Measurements from ENCODE around the gene P2RX3. TPM values are rescaled to one million over a fixed set of nuclear protein-coding genes. Genes with fewer than 3 reads are reported as not detected.

The P2RX3 gene
- total and polyA plus RNA-seq, 2 of the 8 experiments (the other 6 are each of a cell fraction or from before 2014, with no cell fraction given): 0.45 to 0.47 TPM

GRCh38 chr11:57380975-57381374, 42.8 kb downstream of the P2RX3 start, which contains the start of gene PRG3:
PRG3 (minus strand) TSS chr11:57381150; CDS start chr11:57380708, 442 bp downstream.
- H2AFZ ChIP-seq (ENCODE audit: low read length): no peak within 1 kb of the TSS
- no peaks in the 10 kb centered on the region for H4K20me1 ChIP-seq (replicated peaks in 1 of 2; ENCODE audit: control insufficient read depth in 1 of 2, insufficient read depth in 2 of 2, low read length in 2 of 2)
- no peak for FAIRE-seq
- H3K79me2 ChIP-seq (ENCODE audit: control insufficient read depth in 1 of 2, insufficient read depth in 2 of 2, low read length in 2 of 2): no peaks in the 10 kb centered on the region
- H3K56ac ChIP-seq (replicated peaks; ENCODE audit: insufficient read length, low read depth, low read length): no peak within 1 kb of the TSS
- no peak within 1 kb of the TSS for H4K8ac ChIP-seq (ENCODE audit: extremely low read depth, insufficient read depth, low read length)
- H2BK5ac ChIP-seq (ENCODE audit: low read depth, low read length): no peak within 1 kb of the TSS
- no peak within 1 kb of the TSS for H2AK5ac ChIP-seq (ENCODE audit: low read depth, low read length)
- H2BK20ac ChIP-seq (ENCODE audit: low read length): no peak within 1 kb of the TSS
- 78% methylated on average over 2 of the region's 2 CpGs; no CpG with 5 or more reads in 1 of the 2 experiments for WGBS, 2 experiments (ENCODE audit: extremely low coverage in 1 of 2, insufficient coverage in 1 of 2, insufficient read length in 1 of 2, insufficient replicate concordance in 2 of 2, low coverage in 1 of 2, low lambda C conversion rate in 2 of 2, missing lambda C conversion rate in 1 of 2)
- no peak within 1 kb of the TSS for H4K5ac ChIP-seq (ENCODE audit: insufficient read length, low read depth, low read length)
- H3K27ac ChIP-seq (ENCODE audit: low read depth, low read length): no peak within 1 kb of the TSS
- no peaks in the 10 kb centered on the region for H3K79me1 ChIP-seq (ENCODE audit: low read depth, low read length)
- ChIA-PET POLR2A (ENCODE audit: partially characterized antibody) (interaction anchor here (1.2 to 2.0 kb wide), 2 partner anchors 15 to 78 kb away, joined by 3 to 5 read pairs; no protein-coding TSS in a partner anchor), CTCF (ENCODE audit: partially characterized antibody) (interaction anchor here (0.7 to 1.7 kb wide), 5 partner anchors 10 to 121 kb away, joined by 3 to 5 read pairs (median 4); no protein-coding TSS in a partner anchor)
- no peak within 1 kb of the TSS for H3K18ac ChIP-seq (ENCODE audit: extremely low read depth, low read length)
- no peak for DNase-seq (ENCODE audit: low read depth in 1 of 2, low spot score in 2 of 2)
- H3K9me3 ChIP-seq (ENCODE audit: insufficient read depth in 2 of 2, low read depth in 1 of 2, low read length in 1 of 2): no peaks in the 10 kb centered on the region
- TF ChIP-seq, protein P1, sequence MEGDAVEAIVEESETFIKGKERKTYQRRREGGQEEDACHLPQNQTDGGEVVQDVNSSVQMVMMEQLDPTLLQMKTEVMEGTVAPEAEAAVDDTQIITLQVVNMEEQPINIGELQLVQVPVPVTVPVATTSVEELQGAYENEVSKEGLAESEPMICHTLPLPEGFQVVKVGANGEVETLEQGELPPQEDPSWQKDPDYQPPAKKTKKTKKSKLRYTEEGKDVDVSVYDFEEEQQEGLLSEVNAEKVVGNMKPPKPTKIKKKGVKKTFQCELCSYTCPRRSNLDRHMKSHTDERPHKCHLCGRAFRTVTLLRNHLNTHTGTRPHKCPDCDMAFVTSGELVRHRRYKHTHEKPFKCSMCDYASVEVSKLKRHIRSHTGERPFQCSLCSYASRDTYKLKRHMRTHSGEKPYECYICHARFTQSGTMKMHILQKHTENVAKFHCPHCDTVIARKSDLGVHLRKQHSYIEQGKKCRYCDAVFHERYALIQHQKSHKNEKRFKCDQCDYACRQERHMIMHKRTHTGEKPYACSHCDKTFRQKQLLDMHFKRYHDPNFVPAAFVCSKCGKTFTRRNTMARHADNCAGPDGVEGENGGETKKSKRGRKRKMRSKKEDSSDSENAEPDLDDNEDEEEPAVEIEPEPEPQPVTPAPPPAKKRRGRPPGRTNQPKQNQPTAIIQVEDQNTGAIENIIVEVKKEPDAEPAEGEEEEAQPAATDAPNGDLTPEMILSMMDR (IDR thresholded peaks at IDR 0.05; ENCODE audit: control extremely low read depth in 1 of 3, insufficient read depth in 1 of 3, low read depth in 1 of 3, low read length in 3 of 3): no peak
- no peak for TF ChIP-seq RAD21 (IDR thresholded peaks at IDR 0.05 in 1 of 2, conservative IDR thresholded peaks at IDR 0.05 in 1 of 2; ENCODE audit: low read depth in 2 of 2, low read length in 2 of 2)
- H3K27me3 ChIP-seq (replicated peaks in 1 of 4; ENCODE audit: control insufficient read depth in 3 of 4, extremely low read depth in 1 of 4, insufficient read depth in 3 of 4, low read length in 3 of 4): peaks cover 0 to 2% (median 0%) of the 10 kb centered on the region in 4 experiments; a peak in 1 of 7 replicates
- peaks cover 2% of the 10 kb centered on the region; the same call in 1 of the 2 replicates for H3K23me2 ChIP-seq (ENCODE audit: low read depth, low read length)
- H3K4me3 ChIP-seq (ENCODE audit: extremely low read depth in 1 of 4, insufficient read depth in 2 of 4, low read depth in 3 of 4, low read length in 4 of 4): no peak within 1 kb of the TSS
- no peak within 1 kb of the TSS for H2BK120ac ChIP-seq (replicated peaks; ENCODE audit: low read depth, low read length)
- H3K23ac ChIP-seq (ENCODE audit: insufficient read length): no peak within 1 kb of the TSS
- no peak within 1 kb of the TSS for H2BK12ac ChIP-seq (ENCODE audit: low read depth, low read length)
- H3K4ac ChIP-seq (replicated peaks; ENCODE audit: insufficient read length, low read depth, low read length): no peak within 1 kb of the TSS
- no peak within 1 kb of the TSS for H4K91ac ChIP-seq (replicated peaks; ENCODE audit: insufficient read length, low read length)
- H3K14ac ChIP-seq (ENCODE audit: insufficient read length): no peak within 1 kb of the TSS
- no peak within 1 kb of the TSS for H3K4me2 ChIP-seq (ENCODE audit: insufficient read depth in 1 of 2, low read depth in 2 of 2, low read length in 2 of 2)
- H3K36me3 ChIP-seq (ENCODE audit: control insufficient read depth in 2 of 4, insufficient read depth in 4 of 4, low read length in 3 of 4): no peaks in the 10 kb centered on the region
- H2BK15ac ChIP-seq (ENCODE audit: low read length): no peak within 1 kb of the TSS
- H3K9ac ChIP-seq (replicated peaks in 1 of 4; ENCODE audit: extremely low read depth in 1 of 4, low read depth in 3 of 4, low read length in 3 of 4): no peak within 1 kb of the TSS
- H3K4me1 ChIP-seq (replicated peaks in 1 of 4; ENCODE audit: control insufficient read depth in 3 of 4, insufficient read depth in 4 of 4, low read length in 3 of 4): no peaks in the 10 kb centered on the region

Data from H1 (cell line).